Measurements from ENCODE around the gene CDC14B. TPM values are rescaled to one million over a fixed set of nuclear protein-coding genes. Genes with fewer than 3 reads are reported as not detected.
"Not testable (repeated sequence)": the region's sequence is repeated elsewhere in the genome, so short reads cannot be mapped to it uniquely, and the experiment has no call there.

Gene CDC14B
- total and polyA plus RNA-seq, 4 donors, result 2.9 to 29.8 (median 8.0) TPM

DNA sequence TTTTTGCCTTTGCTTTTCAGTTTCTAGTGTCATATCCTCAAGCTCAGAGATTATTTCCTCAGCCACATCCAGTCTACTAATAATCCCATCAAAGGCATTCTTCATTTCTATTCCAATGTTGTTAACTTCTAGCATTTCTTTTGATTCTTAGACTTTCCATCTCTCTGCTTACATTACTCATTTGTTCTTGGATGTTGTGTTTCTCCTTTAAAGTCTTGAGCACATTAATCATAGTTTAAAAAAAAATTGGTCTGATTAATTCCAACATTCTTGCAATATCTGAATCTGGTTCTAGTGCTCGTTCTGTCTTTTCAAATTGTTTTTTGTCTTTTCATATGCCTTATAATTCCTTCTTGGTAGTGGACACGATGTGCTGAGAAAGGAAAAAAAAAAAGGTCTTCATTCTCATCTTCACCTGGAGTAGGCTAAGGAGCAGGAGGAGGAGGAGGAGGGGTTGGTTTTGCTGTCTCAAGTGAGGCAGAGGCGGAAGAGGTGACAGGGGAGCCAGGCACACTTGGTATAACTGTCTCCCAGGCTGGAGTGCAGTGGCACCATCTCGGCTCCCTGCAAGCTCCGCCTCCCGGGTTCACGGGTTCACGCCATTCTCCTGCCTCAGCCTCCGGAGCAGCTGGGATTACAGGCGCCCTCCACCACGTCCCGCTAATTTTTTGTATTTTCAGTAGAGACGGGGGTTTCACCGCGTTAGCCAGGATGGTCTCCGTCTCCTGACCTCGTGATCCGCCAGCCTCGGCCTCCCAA lies 19.1 kb upstream of the CDC14B start:
- DNase-seq, result no peak
- 93 to 96% methylated on average over 19 of the region's 19 CpGs for WGBS, 2 donors
- peaks cover 0 to 2% (median 0%) of the 10 kb centered on the region in 5 donors for H3K4me1 ChIP-seq (ENCODE audit: control insufficient read depth in 5 of 5, insufficient read depth in 5 of 5, low read length in 5 of 5)
- ATAC-seq (ENCODE audit: insufficient read depth, low FRiP score), result no peak
- H3K36me3 ChIP-seq (ENCODE audit: control insufficient read depth in 4 of 4, insufficient read depth in 4 of 4, low read length in 4 of 4), result peaks cover 0 to 6% (median 3%) of the 10 kb centered on the region in 4 donors
- TF ChIP-seq, protein P1, sequence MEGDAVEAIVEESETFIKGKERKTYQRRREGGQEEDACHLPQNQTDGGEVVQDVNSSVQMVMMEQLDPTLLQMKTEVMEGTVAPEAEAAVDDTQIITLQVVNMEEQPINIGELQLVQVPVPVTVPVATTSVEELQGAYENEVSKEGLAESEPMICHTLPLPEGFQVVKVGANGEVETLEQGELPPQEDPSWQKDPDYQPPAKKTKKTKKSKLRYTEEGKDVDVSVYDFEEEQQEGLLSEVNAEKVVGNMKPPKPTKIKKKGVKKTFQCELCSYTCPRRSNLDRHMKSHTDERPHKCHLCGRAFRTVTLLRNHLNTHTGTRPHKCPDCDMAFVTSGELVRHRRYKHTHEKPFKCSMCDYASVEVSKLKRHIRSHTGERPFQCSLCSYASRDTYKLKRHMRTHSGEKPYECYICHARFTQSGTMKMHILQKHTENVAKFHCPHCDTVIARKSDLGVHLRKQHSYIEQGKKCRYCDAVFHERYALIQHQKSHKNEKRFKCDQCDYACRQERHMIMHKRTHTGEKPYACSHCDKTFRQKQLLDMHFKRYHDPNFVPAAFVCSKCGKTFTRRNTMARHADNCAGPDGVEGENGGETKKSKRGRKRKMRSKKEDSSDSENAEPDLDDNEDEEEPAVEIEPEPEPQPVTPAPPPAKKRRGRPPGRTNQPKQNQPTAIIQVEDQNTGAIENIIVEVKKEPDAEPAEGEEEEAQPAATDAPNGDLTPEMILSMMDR (IDR thresholded peaks at IDR 0.05; ENCODE audit: control extremely low read depth, extremely low read depth), result no peak
- H3K4me3 ChIP-seq, result no peak overlapping the region
- no peak overlapping the region for H3K9ac ChIP-seq (ENCODE audit: insufficient read depth in 1 of 2, low read length in 2 of 2)
- no peak overlapping the region for H3K27ac ChIP-seq (ENCODE audit: low read depth in 1 of 2, low read length in 1 of 2)
- H3K9me3 ChIP-seq (ENCODE audit: control insufficient read depth in 4 of 4, insufficient read depth in 3 of 4, low read length in 3 of 4), result no peaks in the 10 kb centered on the region
- no peaks in the 10 kb centered on the region for H3K27me3 ChIP-seq (ENCODE audit: control insufficient read depth in 3 of 3, insufficient read depth in 3 of 3, low read length in 2 of 3)

DNA sequence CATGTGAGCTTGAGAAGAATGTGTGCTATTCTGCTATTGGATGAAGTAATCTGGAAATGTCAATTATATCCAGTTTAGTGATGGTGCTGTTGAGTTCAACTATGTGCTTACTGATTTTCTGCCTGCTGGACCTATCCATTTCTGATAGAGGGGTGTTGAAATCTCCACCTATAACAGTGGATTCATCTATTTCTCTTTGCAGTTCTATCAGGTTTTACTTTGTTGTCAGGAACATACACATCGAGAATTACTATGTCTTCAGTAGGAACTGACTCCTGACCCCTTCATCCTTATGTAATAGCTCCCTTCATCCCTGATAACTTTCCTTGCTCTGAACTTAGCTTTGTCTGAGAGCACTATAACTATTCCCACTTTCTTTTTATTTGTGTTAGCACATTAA lies 16.7 kb upstream of the CDC14B start:
- Histone ChIP-seq H3K9ac (ENCODE audit: insufficient read depth in 1 of 2, low read length in 2 of 2) (no peak overlapping the region), H3K9me3 (ENCODE audit: control insufficient read depth in 4 of 4, insufficient read depth in 3 of 4, low read length in 3 of 4) (no peaks in the 10 kb centered on the region), H3K27ac (ENCODE audit: low read depth in 1 of 2, low read length in 1 of 2) (no peak overlapping the region), H3K36me3 (ENCODE audit: control insufficient read depth in 4 of 4, insufficient read depth in 4 of 4, low read length in 4 of 4) (peaks cover 0 to under 1% (median 0%) of the 10 kb centered on the region in 4 donors), H3K27me3 (ENCODE audit: control insufficient read depth in 3 of 3, insufficient read depth in 3 of 3, low read length in 2 of 3) (no peaks in the 10 kb centered on the region), H3K4me1 (ENCODE audit: control insufficient read depth in 5 of 5, insufficient read depth in 5 of 5, low read length in 5 of 5) (no peaks in the 10 kb centered on the region), H3K4me3 (no peak overlapping the region)
- ATAC-seq (ENCODE audit: insufficient read depth, low FRiP score) (no peak), DNase-seq (no peak)
- TF ChIP-seq, protein P1 (IDR thresholded peaks at IDR 0.05; ENCODE audit: control extremely low read depth, extremely low read depth), result no peak
- WGBS, 2 donors, result 74 to 100% methylated on average over 1 of the region's 1 CpG

DNA sequence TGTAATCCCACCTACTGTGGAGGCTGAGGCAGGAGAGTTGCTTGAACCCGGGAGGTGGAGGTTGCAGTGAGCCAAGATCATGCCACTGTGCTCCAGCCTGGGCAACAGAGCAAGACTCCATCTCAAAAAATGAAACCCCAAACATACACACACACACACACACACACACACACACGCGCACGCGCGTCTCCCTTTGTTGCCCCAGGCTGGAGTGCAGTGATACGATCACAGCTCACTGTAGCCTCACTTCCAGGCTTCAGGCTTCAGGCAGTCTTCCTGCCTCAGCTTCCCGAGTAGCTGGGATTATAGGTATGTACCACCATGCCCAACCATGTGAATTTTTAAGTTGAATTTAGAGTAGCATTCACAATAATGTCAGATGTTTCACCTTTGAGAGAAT lies 13.9 kb upstream of the CDC14B start:
- not testable (repeated sequence) for ATAC-seq (ENCODE audit: insufficient read depth, low FRiP score); H3K4me1 ChIP-seq (ENCODE audit: control insufficient read depth in 5 of 5, insufficient read depth in 5 of 5, low read length in 5 of 5); H3K27me3 ChIP-seq (ENCODE audit: control insufficient read depth in 3 of 3, insufficient read depth in 3 of 3, low read length in 2 of 3); H3K36me3 ChIP-seq (ENCODE audit: control insufficient read depth in 4 of 4, insufficient read depth in 4 of 4, low read length in 4 of 4); DNase-seq; H3K27ac ChIP-seq (ENCODE audit: low read depth in 1 of 2, low read length in 1 of 2); H3K9me3 ChIP-seq (ENCODE audit: control insufficient read depth in 4 of 4, insufficient read depth in 3 of 4, low read length in 3 of 4); H3K4me3 ChIP-seq; H3K9ac ChIP-seq (ENCODE audit: insufficient read depth in 1 of 2, low read length in 2 of 2)
- 90 to 91% methylated on average over 8 of the region's 8 CpGs for WGBS, 2 donors

DNA sequence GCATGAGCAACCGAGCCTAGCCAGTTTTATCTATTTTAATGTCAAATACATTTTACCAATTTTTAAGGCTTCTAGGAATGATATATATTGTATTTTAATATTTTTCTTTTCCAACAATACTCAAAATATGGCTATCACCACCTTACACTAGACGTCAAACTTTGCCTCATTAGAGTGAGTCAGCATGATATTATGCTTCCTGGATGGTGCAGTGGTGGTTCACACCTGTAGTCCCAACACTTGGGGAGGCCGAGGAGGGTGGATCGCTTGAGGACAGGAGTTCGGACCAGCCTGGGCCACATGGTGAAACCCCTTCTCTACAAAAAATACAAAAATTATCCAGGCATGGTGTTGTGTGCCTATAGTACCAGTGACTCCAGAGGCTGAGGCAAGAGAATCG lies 7.3 kb upstream of the CDC14B start:
- H3K4me1 ChIP-seq (ENCODE audit: control insufficient read depth in 5 of 5, insufficient read depth in 5 of 5, low read length in 5 of 5), result no peaks in the 10 kb centered on the region
- no peak overlapping the region for H3K9ac ChIP-seq (ENCODE audit: insufficient read depth in 1 of 2, low read length in 2 of 2)
- TF ChIP-seq, protein P1 (IDR thresholded peaks at IDR 0.05; ENCODE audit: control extremely low read depth, extremely low read depth), result no peak
- no peak for DNase-seq
- no peak for ATAC-seq (ENCODE audit: insufficient read depth, low FRiP score)
- H3K36me3 ChIP-seq (ENCODE audit: control insufficient read depth in 4 of 4, insufficient read depth in 4 of 4, low read length in 4 of 4), result no peaks in the 10 kb centered on the region
- H3K27ac ChIP-seq (ENCODE audit: low read depth in 1 of 2, low read length in 1 of 2), result no peak overlapping the region
- H3K27me3 ChIP-seq (ENCODE audit: control insufficient read depth in 3 of 3, insufficient read depth in 3 of 3, low read length in 2 of 3), result no peaks in the 10 kb centered on the region
- WGBS, 2 donors, result 86 to 87% methylated on average over 6 of the region's 6 CpGs
- no peak overlapping the region for H3K4me3 ChIP-seq
- peaks cover 0 to 3% (median 0%) of the 10 kb centered on the region in 4 donors for H3K9me3 ChIP-seq (ENCODE audit: control insufficient read depth in 4 of 4, insufficient read depth in 3 of 4, low read length in 3 of 4)
